Measurements from ENCODE around the gene TXNDC11. TPM values are rescaled to one million over a fixed set of nuclear protein-coding genes. Genes with fewer than 3 reads are reported as not detected.

Gene TXNDC11
- total RNA-seq, 1 experiment from 2014 or later: 19.4 TPM

DNA sequence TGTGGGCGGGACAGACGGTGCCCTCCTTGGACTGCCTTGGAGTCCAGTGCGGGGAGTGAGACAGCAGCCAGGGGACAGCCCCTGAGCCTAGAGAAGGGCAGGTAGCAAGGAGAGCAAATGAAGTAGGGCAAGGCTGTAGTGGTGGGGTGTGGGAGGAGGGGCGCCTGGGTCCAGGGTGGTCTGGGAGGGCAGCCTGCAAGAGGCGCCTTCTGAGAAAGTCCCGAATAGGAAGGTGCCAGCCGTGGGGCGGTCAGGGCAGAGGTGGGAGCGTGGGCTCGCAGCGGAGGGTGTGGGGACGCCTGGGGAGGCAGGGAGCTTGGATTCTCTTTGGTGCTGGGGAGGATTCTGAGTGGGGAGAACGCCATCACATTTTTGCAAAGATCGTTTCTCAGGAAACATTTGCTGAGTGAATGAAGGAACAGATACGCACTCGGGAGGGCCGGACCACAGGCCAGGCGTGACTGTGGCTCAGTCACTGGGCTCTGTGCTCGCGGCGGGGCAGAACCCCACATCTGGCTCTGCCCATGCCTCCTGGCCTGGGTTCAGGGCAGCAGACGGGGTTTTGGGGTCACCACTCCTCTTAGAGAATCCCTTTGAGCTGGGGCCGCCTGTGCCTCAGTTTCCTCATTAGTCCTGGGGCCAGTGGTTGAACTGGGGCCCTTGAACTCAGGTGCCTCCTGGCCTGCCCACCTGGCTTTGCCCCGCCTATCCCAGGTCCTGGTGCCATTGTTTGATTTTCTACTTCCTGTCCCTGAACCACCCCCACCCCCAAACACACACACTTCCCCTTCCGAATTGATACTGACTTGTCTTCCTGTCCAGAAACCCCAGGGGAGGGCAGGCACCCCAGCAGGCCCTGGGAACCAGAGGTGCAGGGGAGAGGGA lies 70.2 kb downstream of the TXNDC11 start:
- peaks cover 11% of the 10 kb centered on the region for H3K36me3 ChIP-seq

DNA sequence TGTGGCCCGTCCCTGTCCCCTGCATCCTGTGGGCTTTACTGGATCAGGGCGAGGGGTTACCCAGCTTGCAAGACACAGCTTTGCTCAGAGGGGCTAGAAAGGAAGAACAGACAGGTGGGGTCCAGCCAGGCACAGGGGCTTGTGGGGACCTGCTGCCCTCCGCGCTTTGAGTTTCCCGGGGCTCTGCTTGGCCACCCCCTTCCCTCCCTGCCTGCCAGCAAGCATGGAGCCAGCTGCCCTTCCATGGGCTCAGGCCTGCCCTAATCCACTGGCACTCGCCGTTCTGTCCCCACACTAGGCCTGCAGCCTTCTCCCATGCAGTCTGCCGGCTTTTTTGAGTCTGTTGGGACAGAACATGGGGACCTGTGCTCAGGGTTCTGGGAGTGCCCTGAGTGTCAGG lies 71.0 kb downstream of the TXNDC11 start:
- peaks cover 25% of the 10 kb centered on the region for H3K4me1 ChIP-seq
- H3K4me3 ChIP-seq: no peak overlapping the region
- H3K27ac ChIP-seq: no peak overlapping the region
- peaks cover 3% of the 10 kb centered on the region; the same call in 1 of the 2 replicates for H3K36me3 ChIP-seq
- DNase-seq: no peak
- H3K9me3 ChIP-seq (replicated peaks): no peaks in the 10 kb centered on the region
- H3K27me3 ChIP-seq: no peaks in the 10 kb centered on the region

More for the DNA sequence above, 70.2 kb downstream of the TXNDC11 start:
- H3K27ac ChIP-seq: no peak overlapping the region
- H3K27me3 ChIP-seq: no peaks in the 10 kb centered on the region
- H3K4me3 ChIP-seq: no peak overlapping the region
- no peaks in the 10 kb centered on the region for H3K9me3 ChIP-seq (replicated peaks)
- no peak for DNase-seq
- peaks cover 28% of the 10 kb centered on the region for H3K4me1 ChIP-seq

DNA sequence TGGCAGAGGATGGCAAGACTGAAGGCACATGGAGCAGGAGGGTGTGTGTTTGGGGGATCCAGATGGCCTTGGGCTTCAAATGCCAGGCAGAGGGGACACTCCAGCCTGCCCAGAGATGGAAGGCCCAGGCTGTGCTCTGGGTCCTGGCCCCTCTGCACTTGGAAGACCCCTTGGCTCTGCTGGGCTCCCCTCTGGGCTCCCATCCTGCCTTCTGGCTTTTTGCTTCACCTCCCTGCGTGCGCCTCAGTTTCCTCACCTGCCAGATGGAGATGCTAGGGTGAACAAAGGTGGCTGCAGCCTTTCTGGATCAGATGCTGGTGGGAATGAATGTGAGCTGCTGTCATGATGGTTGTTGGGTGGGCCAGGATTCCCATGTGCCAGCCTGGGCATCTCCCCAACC lies 71.4 kb downstream of the TXNDC11 start:
- Histone ChIP-seq H3K27ac (no peak overlapping the region), H3K36me3 (no peaks in the 10 kb centered on the region), H3K9me3 (replicated peaks) (no peaks in the 10 kb centered on the region), H3K4me3 (no peak overlapping the region), H3K4me1 (peaks cover 25% of the 10 kb centered on the region), H3K27me3 (no peaks in the 10 kb centered on the region)
- DNase-seq: no peak

DNA sequence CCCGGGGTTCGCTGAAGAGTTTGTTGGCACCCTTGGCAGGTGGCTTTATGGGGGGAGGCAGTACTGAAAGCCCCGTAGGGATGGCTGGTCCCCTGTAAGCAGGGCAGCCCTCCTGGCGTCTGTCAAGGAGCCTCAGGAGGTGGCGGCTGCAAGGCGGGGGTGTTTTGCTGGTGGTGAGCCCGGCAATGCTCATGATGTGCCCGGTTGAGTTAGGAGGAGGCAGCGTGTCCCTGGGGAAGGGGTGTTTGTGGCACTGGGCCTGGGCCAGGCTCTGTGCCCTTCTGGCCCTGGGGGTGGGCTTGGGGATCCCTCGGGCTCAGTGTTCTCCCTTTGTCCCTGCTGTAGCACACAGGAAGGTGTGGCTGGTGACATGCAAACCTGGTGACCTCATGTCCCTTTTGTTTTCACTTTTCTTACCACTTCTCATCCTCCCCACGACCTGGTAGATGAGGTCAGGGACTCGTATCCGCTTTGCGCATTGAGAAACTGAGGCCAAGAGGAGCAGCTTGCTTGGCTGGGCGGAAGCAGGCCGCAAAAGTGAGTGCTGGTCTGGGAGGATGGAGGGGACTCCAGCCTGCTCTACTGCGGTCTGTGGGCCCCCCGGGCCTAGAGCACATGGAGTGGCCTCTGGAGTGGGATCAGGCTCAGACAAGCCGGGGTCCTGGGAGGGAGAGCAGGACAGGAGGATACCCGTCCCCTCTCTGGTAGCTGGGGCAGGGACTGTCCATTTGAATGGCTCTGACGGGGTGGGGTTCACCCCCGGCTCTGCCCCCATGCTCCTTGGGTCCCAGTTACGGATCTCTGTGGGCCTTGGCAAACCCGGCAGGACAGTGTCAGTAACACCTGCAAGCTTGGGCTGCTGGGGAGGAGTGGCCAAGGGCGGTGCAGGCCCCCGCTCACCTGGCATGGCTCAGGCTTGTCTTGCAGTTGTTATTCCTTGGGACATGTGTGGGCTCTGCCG lies 72.2 kb downstream of the TXNDC11 start:
- no peaks in the 10 kb centered on the region for H3K36me3 ChIP-seq
- no peaks in the 10 kb centered on the region for H3K9me3 ChIP-seq (replicated peaks)
- no peak overlapping the region for H3K27ac ChIP-seq
- no peak overlapping the region for H3K4me3 ChIP-seq
- no peak for DNase-seq
- peaks cover 18% of the 10 kb centered on the region for H3K4me1 ChIP-seq
- H3K27me3 ChIP-seq: no peaks in the 10 kb centered on the region

DNA sequence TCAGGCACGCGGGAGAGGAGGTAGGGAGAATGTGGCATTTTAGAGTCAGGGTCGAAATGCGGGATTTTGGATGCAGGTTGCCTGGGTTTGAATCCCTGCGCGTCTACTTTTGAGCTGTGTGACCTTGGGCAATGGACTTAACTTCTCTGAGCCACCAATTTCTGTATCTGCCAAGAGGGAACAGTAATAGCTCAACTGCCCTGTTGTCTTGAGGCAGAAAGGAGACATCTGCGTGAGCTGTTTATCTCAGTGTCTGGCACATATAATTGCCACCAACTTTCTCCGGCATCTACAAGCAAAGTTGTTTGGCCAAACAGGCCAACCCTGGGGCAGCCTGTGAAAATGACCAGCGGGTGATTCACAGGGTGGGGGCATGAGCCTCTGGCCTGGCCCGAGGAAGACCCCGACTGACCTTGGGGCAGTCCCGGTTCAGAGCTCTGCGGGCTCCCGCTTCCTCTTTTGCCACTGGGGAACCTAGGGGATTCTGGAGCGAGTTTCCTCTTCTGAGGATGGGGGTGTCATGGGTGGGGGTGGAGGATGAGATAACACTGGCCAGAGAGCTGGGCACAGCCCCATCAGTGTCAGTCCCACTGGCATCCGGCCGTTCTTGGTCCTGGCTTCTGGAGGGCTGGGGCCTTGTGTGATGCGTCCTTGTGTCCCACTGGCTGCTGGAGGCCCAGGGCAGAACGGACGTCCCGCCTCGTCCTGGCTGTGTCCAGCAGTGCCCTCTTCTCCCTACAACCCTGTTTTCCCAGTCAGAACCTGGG lies 73.1 kb downstream of the TXNDC11 start:
- Histone ChIP-seq H3K4me1 (peaks cover 10% of the 10 kb centered on the region), H3K27ac (no peak overlapping the region), H3K9me3 (replicated peaks) (no peaks in the 10 kb centered on the region), H3K36me3 (no peaks in the 10 kb centered on the region), H3K4me3 (peak overlapping the region; percentile 73), H3K27me3 (no peaks in the 10 kb centered on the region)
- no peak for DNase-seq

DNA sequence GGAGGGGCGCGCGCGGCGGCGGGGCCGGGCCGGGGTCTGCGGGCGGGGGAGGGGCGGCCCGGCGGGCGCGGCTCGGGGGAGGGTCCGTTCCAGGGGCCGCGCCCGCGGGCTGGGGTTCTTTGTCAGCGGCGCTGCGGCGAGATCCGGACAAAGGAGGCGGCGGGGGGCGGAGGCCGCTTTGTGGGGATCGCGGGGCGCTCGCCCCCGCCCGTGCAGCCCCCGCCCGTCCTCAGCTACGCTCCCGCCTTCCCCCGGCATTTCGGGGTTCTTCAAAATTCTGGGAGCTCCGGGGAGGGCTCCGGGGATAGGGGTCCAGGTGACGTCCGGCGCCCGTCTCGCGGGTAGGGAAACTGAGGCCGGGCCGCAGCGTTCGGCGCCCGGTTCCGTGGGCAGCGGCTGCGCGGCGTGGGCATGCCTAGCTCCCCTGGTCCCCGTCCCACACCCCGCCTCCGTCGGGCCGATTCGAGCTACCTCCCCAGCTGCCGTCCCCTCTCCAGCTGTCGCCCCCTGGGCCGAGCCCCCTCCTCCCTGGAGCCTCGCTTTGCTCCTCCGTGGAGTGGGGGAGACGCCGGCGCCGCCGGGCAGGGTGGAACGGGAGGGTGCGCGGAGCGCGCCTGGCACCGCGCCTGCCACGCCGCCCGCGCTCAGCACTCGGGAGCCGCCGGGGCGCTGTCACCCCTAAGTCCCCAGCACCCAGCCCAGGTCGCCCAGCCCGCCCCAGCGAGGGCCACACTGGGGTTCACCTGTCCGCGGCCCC lies 73.9 kb downstream of the TXNDC11 start:
- H3K4me1 ChIP-seq: 0 out of 2 replicates have a peak, but pooled peaks cover 3% of the 10 kb centered on the region

DNA sequence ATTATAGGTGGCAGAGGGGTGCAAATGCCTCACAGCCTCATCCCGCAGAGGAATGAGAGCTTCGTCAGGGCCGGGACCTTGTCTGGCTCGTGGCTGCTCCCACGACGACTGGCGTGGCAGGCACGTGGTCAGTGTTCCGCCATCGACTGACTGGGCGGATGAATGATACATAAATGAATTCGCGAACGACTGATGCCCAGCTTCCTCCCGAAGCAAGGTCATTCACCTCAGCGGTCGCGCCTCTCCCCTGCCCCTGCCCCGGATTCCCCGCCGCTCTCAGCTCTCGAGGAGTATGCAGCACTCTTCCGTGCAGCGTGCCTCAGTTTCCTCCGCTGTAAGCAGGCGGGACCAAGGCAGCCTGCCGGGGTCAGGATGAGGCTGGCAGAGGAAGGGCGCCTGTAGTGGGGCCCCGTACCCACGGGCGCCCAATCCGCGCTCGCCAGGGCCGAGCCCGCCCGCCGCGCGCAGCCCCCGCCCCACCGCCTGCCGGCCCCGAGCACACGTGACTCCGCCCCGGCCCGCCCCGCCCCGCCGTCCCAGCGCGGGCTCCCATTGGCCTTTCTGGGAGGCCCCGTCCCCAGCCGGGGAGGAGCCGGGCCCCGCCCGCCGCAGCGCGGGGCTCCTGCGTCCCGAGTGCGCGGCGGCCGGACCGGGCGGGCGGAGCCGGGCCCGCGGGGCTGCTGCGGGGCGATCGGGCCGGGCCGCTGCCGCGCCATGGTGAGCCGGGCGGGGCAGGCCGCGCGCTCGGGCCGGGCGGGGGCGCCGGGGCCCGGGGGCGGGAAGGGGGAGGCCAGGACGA lies 74.6 kb downstream of the TXNDC11 start, which contains the start of gene SNN:
TSS of gene SNN (plus strand) at position 632 of the 799 bp plus-strand sequence. CDS start 7,605 bp downstream, outside the sequence.
- DNase-seq: peak; percentile 81 to 87
- H3K4me1 ChIP-seq: 0 out of 2 replicates have a peak, but pooled peaks cover 3% of the 10 kb centered on the region
- H3K27me3 ChIP-seq: no peaks in the 10 kb centered on the region
- H3K36me3 ChIP-seq: no peaks in the 10 kb centered on the region
- H3K27ac ChIP-seq: peak within 1 kb of the TSS; percentile 44; the same call in 1 of the 2 replicates
- no peaks in the 10 kb centered on the region for H3K9me3 ChIP-seq (replicated peaks)
- peak within 1 kb of the TSS; percentile 73 for H3K4me3 ChIP-seq

More for the DNA sequence above, 73.9 kb downstream of the TXNDC11 start:
- Histone ChIP-seq H3K27me3 (no peaks in the 10 kb centered on the region), H3K36me3 (no peaks in the 10 kb centered on the region), H3K27ac (0 out of 2 replicates have a peak overlapping the region, but pooled peaks have one; percentile 30), H3K9me3 (replicated peaks) (no peaks in the 10 kb centered on the region), H3K4me3 (peak overlapping the region; percentile 73)
- peak in 1 of 2 experiments; percentile 39 for DNase-seq

DNA sequence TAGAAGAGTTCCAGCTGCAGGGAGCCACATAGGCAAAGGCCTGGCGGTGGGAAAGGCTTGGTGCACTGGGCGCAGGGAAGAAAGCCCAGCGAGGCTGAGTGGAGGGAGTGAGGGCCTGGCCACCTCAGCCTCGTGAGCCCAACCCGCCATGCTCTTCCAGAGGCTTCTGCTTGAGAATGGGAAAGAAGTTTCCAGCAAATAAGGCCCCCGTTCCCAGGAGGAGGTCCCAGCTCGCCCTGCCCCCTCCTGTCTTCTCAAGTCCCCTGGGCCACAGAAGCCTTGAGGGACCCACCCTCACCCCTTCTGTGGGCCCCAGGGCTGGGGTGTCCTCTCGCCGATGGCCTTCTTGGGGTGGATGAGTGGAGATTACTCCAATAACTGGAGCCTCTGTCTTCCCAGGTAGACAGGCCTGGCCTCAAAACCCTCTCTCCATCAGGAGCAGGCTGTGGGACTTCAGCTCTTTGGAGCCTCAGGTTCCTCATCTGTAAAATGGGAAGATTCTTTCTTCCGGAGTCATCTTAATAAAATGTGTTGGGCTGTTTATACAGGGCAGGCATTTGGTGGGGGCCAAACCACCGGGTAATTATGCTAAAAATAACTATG lies 75.3 kb downstream of the TXNDC11 start:
- H3K27me3 ChIP-seq: no peaks in the 10 kb centered on the region
- no peak overlapping the region for H3K4me3 ChIP-seq
- DNase-seq: no peak
- H3K36me3 ChIP-seq: no peaks in the 10 kb centered on the region
- H3K9me3 ChIP-seq (replicated peaks): no peaks in the 10 kb centered on the region
- no peak overlapping the region for H3K27ac ChIP-seq
- H3K4me1 ChIP-seq: 0 out of 2 replicates have a peak, but pooled peaks cover 3% of the 10 kb centered on the region

DNA sequence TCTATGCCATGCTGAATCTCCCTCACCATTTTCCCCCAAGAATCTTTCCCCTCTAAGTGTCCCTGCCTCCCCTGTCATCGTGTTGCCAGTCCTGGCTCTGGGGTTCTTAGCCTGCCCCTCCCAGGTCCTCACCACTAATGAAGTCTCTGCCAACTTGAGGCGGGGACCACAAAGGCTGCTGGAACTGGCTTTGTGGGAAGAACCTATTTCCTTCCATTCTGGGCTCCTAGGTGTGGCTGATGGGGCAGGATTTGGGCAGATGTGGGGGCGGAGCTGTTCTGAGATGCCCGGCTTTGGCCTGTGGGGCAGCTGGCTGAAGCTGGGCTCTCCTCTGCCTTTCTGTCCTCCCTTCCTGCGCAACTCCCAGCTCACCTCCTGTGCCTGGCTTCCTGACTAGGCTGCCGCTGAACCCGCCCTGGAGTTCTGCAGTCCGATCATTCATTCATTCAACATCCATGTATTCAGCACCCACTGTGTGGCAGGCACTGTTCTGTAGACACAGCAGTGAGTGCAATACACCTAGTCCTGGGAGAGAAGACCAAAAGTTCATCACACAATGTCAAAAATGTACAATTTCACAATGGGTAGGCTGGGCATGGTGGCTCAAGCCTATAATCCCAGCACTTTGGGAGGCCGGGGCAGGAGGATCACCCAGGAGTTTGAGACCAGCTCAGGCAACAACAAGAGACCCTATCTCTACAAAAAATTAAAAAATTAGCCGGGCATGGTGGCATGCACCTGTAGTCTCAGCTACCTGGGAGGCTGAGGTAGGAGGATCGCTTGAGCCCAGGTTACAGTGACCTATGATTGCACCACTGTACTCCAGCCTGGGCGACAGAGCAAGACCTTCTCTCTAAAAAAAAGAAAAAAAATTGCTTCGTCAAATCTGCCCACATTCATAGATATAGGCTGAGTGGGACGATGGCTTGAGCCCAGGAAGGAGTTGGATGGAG lies 76.3 kb downstream of the TXNDC11 start:
- H3K36me3 ChIP-seq: no peaks in the 10 kb centered on the region
- H3K4me3 ChIP-seq: no peak overlapping the region
- H3K4me1 ChIP-seq: 0 out of 2 replicates have a peak, but pooled peaks cover 3% of the 10 kb centered on the region

DNA sequence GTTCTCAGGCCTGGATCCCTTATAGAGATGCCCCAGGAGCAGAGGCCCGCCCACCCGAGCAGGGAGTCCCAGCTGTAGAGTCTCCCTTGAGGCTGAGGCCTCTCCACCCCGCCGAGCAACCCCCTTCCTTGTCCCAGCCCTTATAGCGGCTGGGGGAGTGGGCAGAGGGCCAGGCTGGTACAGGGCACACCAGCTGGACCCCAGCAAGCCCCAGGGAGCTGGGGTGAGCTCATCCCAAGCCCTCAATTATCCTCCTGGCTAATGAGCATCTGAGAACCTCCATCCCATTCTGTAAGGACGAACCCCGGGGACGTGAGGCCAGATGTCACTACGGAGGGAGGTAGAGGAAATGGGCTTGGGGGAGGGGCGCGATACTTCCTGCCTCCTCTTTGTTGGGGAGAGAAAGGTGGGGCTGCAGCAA lies 77.6 kb downstream of the TXNDC11 start:
- 0 out of 2 replicates have a peak, but pooled peaks cover 3% of the 10 kb centered on the region for H3K4me1 ChIP-seq
- no peak for DNase-seq

More for the DNA sequence above, 76.3 kb downstream of the TXNDC11 start:
- Histone ChIP-seq H3K27ac (no peak overlapping the region), H3K27me3 (no peaks in the 10 kb centered on the region), H3K9me3 (replicated peaks) (no peaks in the 10 kb centered on the region)
- DNase-seq: no peak

DNA sequence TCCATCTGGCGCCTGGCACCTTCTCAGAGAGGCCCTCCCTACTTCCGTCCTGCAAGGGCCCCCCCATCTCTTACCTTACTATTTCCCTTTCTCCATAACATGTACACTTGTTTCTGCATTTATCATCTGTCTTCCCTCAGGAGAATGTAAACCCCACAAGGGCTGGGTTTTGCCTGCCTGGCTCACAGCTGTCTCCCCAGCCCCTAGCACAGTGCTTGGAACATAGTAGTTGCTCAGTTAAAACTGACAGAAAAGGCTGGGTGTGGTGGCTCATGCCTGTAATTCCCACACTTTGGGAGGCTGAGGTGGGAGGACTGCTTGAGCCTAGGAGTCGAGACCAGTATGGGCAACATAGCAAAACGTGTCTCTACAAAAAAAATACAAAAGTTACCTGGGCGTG lies 80.1 kb downstream of the TXNDC11 start:
- Histone ChIP-seq H3K9me3 (replicated peaks) (no peaks in the 10 kb centered on the region), H3K27ac (no peak overlapping the region), H3K27me3 (no peaks in the 10 kb centered on the region), H3K4me1 (no peaks in the 10 kb centered on the region), H3K4me3 (no peak overlapping the region), H3K36me3 (no peaks in the 10 kb centered on the region)
- DNase-seq: no peak

More for the DNA sequence above, 77.6 kb downstream of the TXNDC11 start:
- H3K9me3 ChIP-seq (replicated peaks): no peaks in the 10 kb centered on the region
- H3K36me3 ChIP-seq: no peaks in the 10 kb centered on the region
- H3K27me3 ChIP-seq: no peaks in the 10 kb centered on the region
- H3K27ac ChIP-seq: no peak overlapping the region
- H3K4me3 ChIP-seq: no peak overlapping the region

Measured in SJCRH30 (cell line).